Stimulated activated naive B cell treated with anti-CD40 and anti-IgM and Interleukin-4, amounts not matched to agents 10 μg/mL and 1 μg/mL and 100 μg/mL, for 72 hours (primary cell): ENCODE data around the gene COX15.

Experiments
- ATAC-seq, 2 donors: fragments of 150-1000 bp; cut with Tn5 transposase; replicated peaks; 2 replicates each; pipeline ENCODE4 v1.10.0; 2021; ENCODE audit warnings: moderate library complexity in 1 of 2
- DNase-seq: peaks from one replicate; pipeline ENCODE4 v3.0.0; 2021
- H3K27ac Mint-ChIP-seq: one replicate; pipeline ENCODE4 v1.8.0; 2022; ENCODE audit warnings: mild to moderate bottlenecking, mixed read lengths
- H3K27me3 Mint-ChIP-seq, 2 donors: one replicate each; pipeline ENCODE4 v1.8.0; 2022; ENCODE audit warnings: mixed read lengths in 2 of 2
- H3K36me3 Mint-ChIP-seq, 2 donors: one replicate each; pipeline ENCODE4 v1.8.0; 2022; ENCODE audit warnings: mixed read lengths in 2 of 2, mild to moderate bottlenecking in 1 of 2
- H3K4me1 Mint-ChIP-seq, 2 donors: one replicate each; pipeline ENCODE4 v1.8.0; 2022; ENCODE audit warnings: mixed read lengths in 2 of 2, mild to moderate bottlenecking in 1 of 2
- H3K4me3 Mint-ChIP-seq, 2 donors: one replicate each; pipeline ENCODE4 v1.8.0; 2022; ENCODE audit warnings: mild to moderate bottlenecking in 2 of 2, mixed read lengths in 2 of 2, moderate library complexity in 1 of 2
- H3K9me3 Mint-ChIP-seq, 2 donors: one replicate each; pipeline ENCODE4 v1.8.0; 2022; ENCODE audit warnings: mixed read lengths in 2 of 2, mild to moderate bottlenecking in 1 of 2

COX15 gene

GRCh38 chr10:99732033-99732842 is at the start of gene COX15, which contains the start of gene CUTC:
Gene COX15 (minus strand): TSS chr10:99732127. CDS start chr10:99732049, 78 bp downstream.
Gene CUTC (plus strand): TSS chr10:99732234. CDS start chr10:99732349, 115 bp downstream.
- Mint-ChIP-seq H3K4me3 (peak within 1 kb of the TSS; percentile 99), H3K36me3 (peaks cover 22 to 38% of the 10 kb centered on the region in 2 donors), H3K4me1 (peaks cover 12 to 37% of the 10 kb centered on the region in 2 donors), H3K9me3 (no peaks in the 10 kb centered on the region), H3K27me3 (no peaks in the 10 kb centered on the region), H3K27ac (peak within 1 kb of the TSS; percentile 100)
- DNase-seq (peak; percentile 92), ATAC-seq (peak; percentile 89 to 92)

DNA sequence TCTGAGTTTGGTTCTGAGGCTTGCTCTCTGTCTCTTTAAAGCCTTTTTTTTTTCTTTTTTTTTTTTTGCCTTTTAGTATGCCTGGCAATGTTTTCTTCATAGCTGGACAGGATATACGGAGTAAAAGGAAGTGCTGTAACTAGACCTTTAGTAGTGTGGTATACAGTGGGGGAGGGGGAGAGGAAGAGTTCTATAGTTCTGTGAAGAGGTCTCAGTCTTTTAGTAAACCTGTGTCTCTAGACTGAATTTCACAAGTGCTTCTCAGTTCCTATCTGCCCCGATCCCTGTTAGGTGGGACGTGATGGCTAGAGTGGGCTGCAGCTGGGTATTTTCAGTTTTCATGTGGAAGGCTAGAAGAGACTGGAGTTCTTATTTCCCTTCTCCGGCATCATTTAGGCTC is 47.4 kb upstream of the COX15 start:
- Mint-ChIP-seq H3K4me3 (no peak overlapping the region), H3K4me1 (peaks cover 23 to 34% of the 10 kb centered on the region in 2 donors), H3K36me3 (peaks cover 2 to 11% of the 10 kb centered on the region in 2 donors), H3K27me3 (no peaks in the 10 kb centered on the region), H3K9me3 (no peaks in the 10 kb centered on the region), H3K27ac (no peak overlapping the region)
- peak; percentile 76 to 82 for ATAC-seq
- no peak for DNase-seq

GRCh38 chr10:99777918-99778714 is 46.2 kb upstream of the COX15 start:
- ATAC-seq (no peak), DNase-seq (no peak)
- H3K4me1 Mint-ChIP-seq = peaks cover 23 to 34% of the 10 kb centered on the region in 2 donors
- no peaks in the 10 kb centered on the region for H3K27me3 Mint-ChIP-seq
- peaks cover 2 to 10% of the 10 kb centered on the region in 2 donors for H3K36me3 Mint-ChIP-seq
- H3K27ac Mint-ChIP-seq = no peak overlapping the region
- peak overlapping the region; percentile 43 to 55 for H3K4me3 Mint-ChIP-seq
- no peaks in the 10 kb centered on the region for H3K9me3 Mint-ChIP-seq

DNA sequence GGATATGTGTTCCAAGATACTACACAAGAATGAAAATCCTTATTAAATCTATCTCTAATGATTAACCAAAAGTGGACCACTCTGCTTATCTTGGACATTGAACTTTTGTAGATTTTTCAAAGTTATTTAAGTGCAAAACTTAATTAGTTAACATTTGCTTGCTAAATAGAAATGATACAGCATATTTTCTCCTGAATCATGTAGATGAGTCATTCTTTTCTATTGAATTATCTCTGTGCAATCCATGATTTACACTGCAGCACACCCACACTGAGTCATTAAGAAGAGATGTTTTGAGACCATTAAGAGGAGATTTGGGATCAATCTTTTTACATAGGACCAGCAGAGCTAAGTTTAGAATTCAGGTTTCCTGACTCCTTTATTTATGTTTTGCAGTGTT is 43.9 kb upstream of the COX15 start:
- no peak for ATAC-seq
- Mint-ChIP-seq H3K4me1 (peaks cover 23 to 34% of the 10 kb centered on the region in 2 donors), H3K9me3 (no peaks in the 10 kb centered on the region), H3K4me3 (no peak overlapping the region), H3K27me3 (no peaks in the 10 kb centered on the region), H3K27ac (no peak overlapping the region), H3K36me3 (peaks cover 2 to 6% of the 10 kb centered on the region in 2 donors)
- DNase-seq = no peak

- Mint-ChIP-seq H3K9me3 (no peaks in the 10 kb centered on the region), H3K27me3 (no peaks in the 10 kb centered on the region), H3K36me3 (peaks cover 0 to 3% of the 10 kb centered on the region in 2 donors), H3K4me3 (no peak overlapping the region), H3K27ac (no peak overlapping the region), H3K4me1 (peaks cover 0 to 7% of the 10 kb centered on the region in 2 donors)
- ATAC-seq (no peak), DNase-seq (no peak)
Measured at GRCh38 chr10:99770408-99771045, 38.6 kb upstream of the COX15 start.

DNA sequence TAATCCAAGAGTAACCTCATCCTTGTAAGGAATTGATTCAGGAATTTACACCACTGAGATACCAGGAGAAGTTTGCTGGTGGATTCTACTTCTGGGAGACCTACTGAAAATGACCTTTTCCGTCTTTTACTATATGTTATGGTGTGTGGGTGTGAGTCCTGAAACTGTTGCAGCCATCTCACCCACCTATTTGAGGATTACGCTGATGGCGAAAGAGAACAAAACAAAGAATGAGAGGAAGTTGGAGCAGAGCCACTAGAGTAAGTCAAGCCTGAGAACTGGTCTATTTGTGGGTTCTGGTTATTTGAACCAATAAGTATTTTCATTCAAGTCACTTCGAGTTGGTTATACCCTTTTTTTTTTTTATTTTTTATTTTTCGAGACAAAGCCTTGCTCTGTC is 37.8 kb upstream of the COX15 start:
- no peak for DNase-seq
- Mint-ChIP-seq H3K27me3 (no peaks in the 10 kb centered on the region), H3K4me3 (no peak overlapping the region), H3K4me1 (peaks cover 0 to 11% of the 10 kb centered on the region in 2 donors), H3K36me3 (peaks cover 0 to 3% of the 10 kb centered on the region in 2 donors), H3K9me3 (no peaks in the 10 kb centered on the region), H3K27ac (no peak overlapping the region)
- no peak for ATAC-seq

DNA sequence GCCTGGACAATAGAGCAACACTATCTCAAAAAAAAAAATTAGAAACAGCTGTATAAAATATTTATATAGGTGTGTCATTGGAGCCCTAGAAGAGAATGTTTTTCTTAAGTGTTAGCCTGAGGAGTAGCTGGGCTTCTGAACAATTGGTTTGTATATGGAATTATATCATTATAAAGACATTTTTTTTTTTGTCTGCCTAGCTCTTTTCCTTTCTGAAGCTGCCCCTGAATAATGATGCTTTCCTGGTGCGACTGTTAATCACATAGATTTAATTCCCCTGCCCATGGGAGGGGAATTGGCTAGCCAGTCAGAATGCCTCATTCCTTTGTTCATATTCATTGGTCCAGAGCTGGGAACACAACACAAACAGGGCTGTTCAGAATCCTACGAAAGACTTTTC is 36.6 kb upstream of the COX15 start:
- DNase-seq = no peak
- no peaks in the 10 kb centered on the region for H3K9me3 Mint-ChIP-seq
- no peaks in the 10 kb centered on the region for H3K27me3 Mint-ChIP-seq
- no peak overlapping the region for H3K27ac Mint-ChIP-seq
- peaks cover 7 to 11% of the 10 kb centered on the region in 2 donors for H3K36me3 Mint-ChIP-seq
- ATAC-seq = no peak
- peaks cover 0 to 17% of the 10 kb centered on the region in 2 donors for H3K4me1 Mint-ChIP-seq
- no peak overlapping the region for H3K4me3 Mint-ChIP-seq

DNA sequence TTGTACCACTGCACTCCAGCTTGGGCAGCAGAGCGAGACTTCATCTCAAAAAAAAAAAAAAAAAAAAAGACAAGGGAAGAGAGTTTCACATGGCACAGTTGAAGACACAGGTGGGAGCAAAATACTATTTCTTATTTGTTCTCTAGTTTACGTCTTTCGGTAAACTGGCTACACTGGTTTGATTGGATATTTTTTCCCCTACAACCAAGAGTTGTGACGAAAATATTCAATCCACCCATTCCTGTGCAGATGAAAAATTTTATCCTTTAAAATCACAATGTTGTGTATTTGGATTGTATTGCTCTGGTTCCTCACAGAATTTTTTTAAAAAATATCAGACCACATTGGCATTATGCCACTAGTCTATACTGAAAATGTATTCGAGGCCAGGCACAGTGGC is 36.0 kb upstream of the COX15 start:
- no peaks in the 10 kb centered on the region for H3K27me3 Mint-ChIP-seq
- DNase-seq = no peak
- ATAC-seq = no peak

GRCh38 chr10:99766302-99766681 is 34.4 kb upstream of the COX15 start:
- Mint-ChIP-seq H3K36me3 (peaks cover 25% of the 10 kb centered on the region in 2 donors), H3K27me3 (no peaks in the 10 kb centered on the region), H3K9me3 (peaks cover 0 to 5% of the 10 kb centered on the region in 2 donors), H3K4me3 (no peak overlapping the region), H3K4me1 (peaks cover 0 to 17% of the 10 kb centered on the region in 2 donors), H3K27ac (no peak overlapping the region)
- peak in 1 of 2 donors; percentile 23 for ATAC-seq
- DNase-seq = no peak

More for the DNA sequence above, 36.0 kb upstream of the COX15 start:
- H3K36me3 Mint-ChIP-seq = peaks cover 13 to 14% of the 10 kb centered on the region in 2 donors
- H3K4me1 Mint-ChIP-seq = peaks cover 0 to 17% of the 10 kb centered on the region in 2 donors
- no peak overlapping the region for H3K27ac Mint-ChIP-seq
- H3K9me3 Mint-ChIP-seq = no peaks in the 10 kb centered on the region
- no peak overlapping the region for H3K4me3 Mint-ChIP-seq

- no peak overlapping the region for H3K27ac Mint-ChIP-seq
- H3K27me3 Mint-ChIP-seq = no peaks in the 10 kb centered on the region
- H3K4me3 Mint-ChIP-seq = no peak overlapping the region
- DNase-seq (no peak), ATAC-seq (peak; percentile 31 to 33)
- H3K36me3 Mint-ChIP-seq = peaks cover 30% of the 10 kb centered on the region in 2 donors
- peaks cover 0 to 17% of the 10 kb centered on the region in 2 donors for H3K4me1 Mint-ChIP-seq
- peaks cover 0 to 5% of the 10 kb centered on the region in 2 donors for H3K9me3 Mint-ChIP-seq
Measured at GRCh38 chr10:99765672-99766301, 33.9 kb upstream of the COX15 start.

- Mint-ChIP-seq H3K9me3 (peaks cover 0 to 5% of the 10 kb centered on the region in 2 donors), H3K27me3 (no peaks in the 10 kb centered on the region), H3K36me3 (peaks cover 59 to 67% of the 10 kb centered on the region in 2 donors), H3K4me1 (peaks cover 0 to 17% of the 10 kb centered on the region in 2 donors), H3K4me3 (no peak overlapping the region), H3K27ac (no peak overlapping the region)
- DNase-seq (no peak), ATAC-seq (no peak)
Measured at GRCh38 chr10:99761365-99761764, 29.4 kb upstream of the COX15 start.

DNA sequence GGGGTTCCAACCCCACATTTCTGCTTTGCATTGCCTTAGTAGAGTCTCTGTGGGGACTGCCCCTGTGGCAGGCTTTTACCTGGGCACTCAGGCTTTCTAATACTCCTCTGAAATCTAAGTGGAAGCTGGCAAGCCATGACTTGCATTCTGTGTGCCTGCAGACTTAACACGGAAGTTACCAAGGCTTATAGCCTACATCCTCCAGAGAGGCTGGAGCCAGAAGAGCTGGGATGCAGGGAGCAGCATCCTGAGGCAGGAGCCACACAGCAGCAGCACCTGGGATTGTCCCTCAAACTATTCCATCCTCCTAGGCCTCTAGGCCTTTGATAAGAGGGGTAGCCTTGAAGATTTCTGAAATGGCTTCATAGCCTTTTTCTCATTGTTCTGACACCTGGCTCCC is 28.4 kb upstream of the COX15 start:
- Mint-ChIP-seq H3K27ac (no peak overlapping the region), H3K4me3 (no peak overlapping the region), H3K36me3 (peaks cover 62 to 67% of the 10 kb centered on the region in 2 donors), H3K4me1 (peaks cover 0 to 9% of the 10 kb centered on the region in 2 donors), H3K27me3 (no peaks in the 10 kb centered on the region), H3K9me3 (peaks cover 0 to 5% of the 10 kb centered on the region in 2 donors)
- ATAC-seq (no peak), DNase-seq (no peak)

DNA sequence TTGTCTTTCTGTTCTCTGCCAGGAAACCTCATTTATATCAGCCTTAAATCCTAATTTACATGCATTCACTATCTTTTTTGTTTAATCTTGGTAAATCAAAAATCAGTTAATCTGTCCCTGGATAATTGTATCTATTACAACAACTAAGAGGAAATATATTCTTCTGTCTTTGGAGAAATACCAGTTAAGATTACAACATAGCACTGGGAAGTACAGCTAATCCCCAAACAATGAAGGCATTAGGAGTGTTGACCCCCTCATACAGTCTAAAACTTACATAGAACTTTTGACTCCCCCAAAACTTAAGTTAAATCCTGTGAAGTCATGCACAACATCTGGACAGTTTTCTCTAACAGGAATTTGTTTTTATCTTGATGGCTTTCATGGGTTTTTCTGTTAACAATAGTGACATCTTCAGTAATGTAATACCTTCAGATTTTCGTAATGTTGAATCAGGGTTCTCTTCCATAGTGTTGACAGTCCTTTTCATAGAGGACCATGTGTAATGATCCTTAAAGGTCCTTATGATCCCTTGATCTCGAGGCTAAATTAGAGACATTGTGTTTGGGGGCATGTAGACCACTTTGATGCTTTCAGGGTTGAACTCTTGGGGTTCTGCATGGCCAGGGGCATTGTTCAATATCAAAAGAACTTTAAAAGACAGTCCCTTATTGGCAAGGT is 26.4 kb upstream of the COX15 start:
- Mint-ChIP-seq H3K4me3 (no peak overlapping the region), H3K4me1 (no peaks in the 10 kb centered on the region), H3K9me3 (peaks cover 0 to 5% of the 10 kb centered on the region in 2 donors), H3K27ac (no peak overlapping the region), H3K36me3 (peaks cover 55 to 66% of the 10 kb centered on the region in 2 donors), H3K27me3 (no peaks in the 10 kb centered on the region)
- no peak for DNase-seq
- ATAC-seq = no peak
